Activated CD4-positive, CD25-positive, alpha-beta regulatory T cell treated with anti-CD3 and anti-CD28 coated beads, Interleukin-2, amount 50 U/mL, for 72 hours (primary cell): ENCODE data around the gene FTH1.

Experiments used
- DNase-seq: peaks from one replicate; pipeline ENCODE4 v3.0.0; 2021

The FTH1 gene

GRCh38 chr11:61947486-61948210, 19.8 kb downstream of the FTH1 start:
- DNase-seq: peak; percentile 63

GRCh38 chr11:61946894-61947293, 20.5 kb downstream of the FTH1 start:
- DNase-seq: no peak

GRCh38 chr11:61945191-61945590, 22.2 kb downstream of the FTH1 start:
- DNase-seq: no peak

- DNase-seq: no peak
Observed at GRCh38 chr11:61940466-61940865, 27.0 kb downstream of the FTH1 start.

GRCh38 chr11:61935861-61936260, 31.6 kb downstream of the FTH1 start:
- DNase-seq: no peak

- DNase-seq: no peak
Observed at GRCh38 chr11:61930933-61931332, 36.5 kb downstream of the FTH1 start.

GRCh38 chr11:61928606-61929005, 38.8 kb downstream of the FTH1 start:
- no peak for DNase-seq

GRCh38 chr11:61927501-61927900, 39.9 kb downstream of the FTH1 start:
- DNase-seq: no peak

GRCh38 chr11:61926235-61926634, 41.2 kb downstream of the FTH1 start:
- DNase-seq: no peak

- no peak for DNase-seq
Observed at GRCh38 chr11:61925736-61926135, 41.7 kb downstream of the FTH1 start.

- no peak for DNase-seq
Observed at GRCh38 chr11:61924064-61924455, 43.4 kb downstream of the FTH1 start.

- no peak for DNase-seq
Observed at GRCh38 chr11:61923166-61924063, 44.0 kb downstream of the FTH1 start.

- no peak for DNase-seq
Observed at GRCh38 chr11:61922539-61922938, 44.9 kb downstream of the FTH1 start.

- DNase-seq: no peak
Observed at GRCh38 chr11:61921446-61921845, 46.0 kb downstream of the FTH1 start.

- DNase-seq: no peak
Observed at GRCh38 chr11:61919705-61920631, 47.5 kb downstream of the FTH1 start.

GRCh38 chr11:61918938-61919704, 48.3 kb downstream of the FTH1 start:
- no peak for DNase-seq

- no peak for DNase-seq
Observed at GRCh38 chr11:61918251-61918937, 49.0 kb downstream of the FTH1 start.

- peak; percentile 33 for DNase-seq
Observed at GRCh38 chr11:61917334-61918109, 49.9 kb downstream of the FTH1 start, which contains the start of gene RAB3IL1. Gene RAB3IL1 (minus strand): TSS chr11:61917566. CDS start chr11:61917367, 199 bp downstream.

- DNase-seq: no peak
Observed at GRCh38 chr11:61916737-61917333, 50.6 kb downstream of the FTH1 start.

GRCh38 chr11:61914471-61915171, 52.8 kb downstream of the FTH1 start:
- no peak for DNase-seq
